PC-9 (cell line): ENCODE measurements around the gene BTBD1.

ENCODE experiments used
- CTCF ChIP-seq: fragments of 200-600 bp; sonication (generic); conservative IDR thresholded peaks from 2 replicates; pipeline ENCODE4 v1.6.1; 2017; ENCODE audit warnings: mixed run types, antibody characterized with exemption, mild to moderate bottlenecking, moderate library complexity
- EZH2 ChIP-seq: fragments of 200-600 bp; sonication (generic); IDR thresholded peaks from 2 replicates; pipeline ENCODE4 v1.8.0; 2017; ENCODE audit warnings: antibody characterized with exemption, low read depth

DNA sequence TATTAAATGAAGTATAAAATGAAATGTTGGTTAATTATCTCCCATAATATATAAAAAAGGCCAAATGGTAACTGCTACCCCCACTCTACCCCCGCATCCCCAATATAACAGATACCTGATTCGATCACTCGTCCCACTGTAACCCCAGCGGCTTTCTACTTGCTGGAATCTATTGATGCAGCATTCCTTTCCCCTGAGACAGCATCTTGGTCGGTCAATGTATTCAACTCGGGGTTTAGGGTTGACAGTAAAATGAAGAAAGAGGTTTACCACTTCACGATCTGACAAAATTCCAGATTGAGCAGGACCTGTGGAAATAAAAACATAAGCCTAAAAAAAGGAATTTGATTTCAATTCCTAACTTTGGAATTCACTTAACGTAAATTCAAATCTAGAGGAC, 37.0 kb downstream of the BTBD1 start:
- TF ChIP-seq EZH2, result no peak
- TF ChIP-seq CTCF, result no peak
